GM15510 (cell line): ENCODE data around the gene HDAC7.

ENCODE experiments used
- POLR2A ChIP-seq: IDR thresholded peaks from 3 replicates; pipeline ENCODE4 v1.6.1; 2011; ENCODE audit warnings: borderline replicate concordance; ENCODE audit not compliant: insufficient read length; ENCODE audit errors: extremely low read depth

The HDAC7 gene

GRCh38 chr12:47785887-47786661 is 33.6 kb downstream of the HDAC7 start:
- TF ChIP-seq POLR2A = no peak

- no peak for TF ChIP-seq POLR2A
These were observed 34.4 kb downstream of the HDAC7 start for GRCh38 chr12:47785036-47785886.

- TF ChIP-seq POLR2A = no peak
These were observed 35.6 kb downstream of the HDAC7 start for GRCh38 chr12:47783821-47784819.

DNA sequence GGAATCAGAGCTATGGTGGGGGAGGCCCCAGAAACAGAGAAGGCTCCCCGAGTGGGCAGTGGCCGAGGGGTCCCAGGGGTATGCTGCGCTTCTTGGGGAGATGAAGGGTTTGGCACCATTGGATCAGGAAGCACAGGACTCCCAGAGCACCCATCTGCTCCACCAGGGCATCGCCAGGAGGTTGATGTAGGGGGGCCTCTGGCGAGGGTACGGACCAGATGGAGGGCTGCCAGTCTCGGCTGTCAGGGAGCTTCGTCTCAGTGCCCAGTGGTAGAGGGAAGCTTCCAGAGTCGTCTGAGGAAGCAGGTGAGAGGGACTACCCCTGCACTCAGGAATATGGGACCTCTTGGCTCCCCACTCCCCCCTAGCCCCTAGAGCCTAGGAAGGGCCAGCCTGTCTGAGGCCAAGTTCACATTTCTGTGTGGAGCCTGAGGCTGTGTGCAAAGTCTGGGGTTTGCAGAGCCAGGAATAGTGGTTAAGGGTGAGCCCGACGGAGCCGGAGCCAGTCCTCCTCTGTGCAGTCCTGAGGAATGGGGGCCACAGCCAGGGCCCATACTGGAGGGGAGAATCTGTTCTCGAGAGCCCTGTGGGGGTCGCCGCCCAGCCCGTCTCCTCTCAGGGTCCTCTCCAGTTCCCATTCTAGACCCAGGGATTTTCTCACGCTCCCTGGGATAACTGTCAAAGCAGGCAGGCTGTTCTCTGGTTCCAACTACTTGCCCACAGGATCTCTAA is 36.5 kb downstream of the HDAC7 start:
- TF ChIP-seq POLR2A = no peak

- no peak for TF ChIP-seq POLR2A
These were observed 37.3 kb downstream of the HDAC7 start for GRCh38 chr12:47782372-47782770.

DNA sequence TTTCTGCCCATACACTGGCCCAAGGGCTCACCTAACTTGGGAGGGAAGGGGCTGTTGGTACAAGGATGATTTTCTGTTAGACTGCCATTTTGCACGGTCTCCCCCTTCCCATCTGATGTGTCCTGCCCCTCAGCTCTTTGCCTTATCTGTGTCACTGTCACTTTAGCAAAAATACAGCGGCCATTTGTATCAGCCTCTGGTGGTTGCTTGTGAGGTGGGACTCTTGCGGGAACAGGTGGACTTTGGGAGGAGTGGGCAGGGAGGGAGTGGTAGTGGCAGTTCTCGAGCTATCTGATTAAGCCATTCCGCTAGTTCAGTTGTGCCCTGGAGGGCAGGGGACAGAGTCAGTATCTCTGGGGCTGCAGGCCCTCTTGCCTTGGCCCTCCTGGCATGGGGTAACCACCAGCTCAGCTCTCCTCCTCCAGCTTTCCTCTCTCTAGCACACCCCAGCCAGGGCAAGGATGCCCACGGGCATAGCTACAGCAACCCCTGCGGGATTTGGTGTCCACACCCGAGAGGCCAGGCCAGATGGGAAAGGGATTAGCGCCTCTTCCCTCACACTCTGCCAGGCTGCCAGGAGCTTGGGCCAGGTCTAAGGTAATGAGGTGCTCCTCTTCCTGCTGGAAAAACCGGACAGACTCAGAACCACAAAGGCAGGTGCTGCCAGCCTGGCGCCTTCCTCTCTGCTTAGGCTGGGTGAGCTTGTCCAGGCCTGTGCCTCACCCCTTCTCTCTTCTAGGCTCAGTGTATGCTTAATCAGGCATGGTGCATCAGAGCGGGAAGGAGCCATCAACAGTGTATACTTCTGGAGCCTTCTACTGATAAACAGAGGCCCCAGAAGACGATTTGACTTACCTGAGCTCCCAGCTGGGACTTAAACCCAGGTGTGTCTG is 38.0 kb downstream of the HDAC7 start:
- no peak for TF ChIP-seq POLR2A

- no peak for TF ChIP-seq POLR2A
These were observed 39.7 kb downstream of the HDAC7 start for GRCh38 chr12:47779943-47780504.

GRCh38 chr12:47779301-47779942 is 40.3 kb downstream of the HDAC7 start:
- TF ChIP-seq POLR2A = no peak

DNA sequence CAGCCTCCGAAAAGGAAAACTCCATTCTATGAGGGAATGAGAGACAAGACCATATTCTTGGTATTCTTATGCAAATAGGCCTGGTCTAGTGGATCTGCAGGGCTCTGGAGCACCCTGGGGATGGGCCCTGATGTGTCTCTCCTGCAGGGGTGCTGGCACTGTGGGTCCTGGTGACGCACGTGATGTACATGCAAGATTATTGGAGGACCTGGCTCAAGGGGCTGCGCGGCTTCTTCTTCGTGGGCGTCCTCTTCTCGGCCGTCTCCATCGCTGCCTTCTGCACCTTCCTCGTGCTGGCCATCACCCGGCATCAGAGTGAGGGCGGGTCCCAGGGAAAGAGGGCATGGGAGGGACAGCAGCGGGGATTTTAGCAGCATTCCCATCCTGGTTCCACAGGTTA is 40.8 kb downstream of the HDAC7 start:
- TF ChIP-seq POLR2A = no peak

DNA sequence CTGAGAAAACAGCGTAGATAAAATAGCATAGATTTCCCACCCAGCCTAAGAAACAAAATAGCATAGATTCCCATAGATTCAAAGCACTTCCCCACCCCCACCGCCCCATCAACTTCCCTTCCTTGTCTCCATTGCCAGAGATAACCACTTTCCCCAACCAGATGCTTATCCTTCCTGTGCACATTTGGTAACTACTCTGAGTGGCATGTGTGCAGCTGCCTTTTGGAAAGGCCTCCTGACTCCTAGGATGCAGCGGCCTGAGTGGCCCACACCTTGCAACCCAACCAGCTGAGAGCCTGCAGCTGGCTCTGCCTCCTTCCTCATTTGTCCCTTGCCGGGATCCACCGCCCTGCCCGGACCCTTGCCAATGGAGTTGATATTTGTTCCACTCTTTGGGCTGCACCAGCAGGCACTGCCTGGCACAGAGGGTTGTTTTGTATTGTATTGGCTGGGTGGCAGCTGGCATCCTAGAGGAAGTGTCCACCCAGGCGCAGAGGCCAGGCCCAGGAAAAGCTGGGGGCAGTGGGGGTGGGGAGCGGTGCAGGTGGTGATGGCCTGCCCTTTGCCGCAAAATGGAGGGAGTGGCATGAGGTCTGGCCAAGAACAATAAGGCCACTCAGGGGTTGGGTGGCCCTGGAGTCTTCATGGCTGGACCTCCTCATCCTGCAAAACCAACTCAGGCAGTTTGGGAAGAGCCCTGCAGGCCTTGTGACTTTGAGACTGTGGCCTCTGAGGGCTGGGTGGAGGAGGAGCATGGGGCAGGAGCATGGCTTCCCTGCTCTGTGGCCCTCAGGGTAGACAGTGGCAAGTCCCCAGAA is 41.8 kb downstream of the HDAC7 start:
- no peak for TF ChIP-seq POLR2A

GRCh38 chr12:47777151-47777550 is 42.6 kb downstream of the HDAC7 start:
- no peak for TF ChIP-seq POLR2A
